ENCODE results near the gene RGL4.

RGL4 gene

DNA sequence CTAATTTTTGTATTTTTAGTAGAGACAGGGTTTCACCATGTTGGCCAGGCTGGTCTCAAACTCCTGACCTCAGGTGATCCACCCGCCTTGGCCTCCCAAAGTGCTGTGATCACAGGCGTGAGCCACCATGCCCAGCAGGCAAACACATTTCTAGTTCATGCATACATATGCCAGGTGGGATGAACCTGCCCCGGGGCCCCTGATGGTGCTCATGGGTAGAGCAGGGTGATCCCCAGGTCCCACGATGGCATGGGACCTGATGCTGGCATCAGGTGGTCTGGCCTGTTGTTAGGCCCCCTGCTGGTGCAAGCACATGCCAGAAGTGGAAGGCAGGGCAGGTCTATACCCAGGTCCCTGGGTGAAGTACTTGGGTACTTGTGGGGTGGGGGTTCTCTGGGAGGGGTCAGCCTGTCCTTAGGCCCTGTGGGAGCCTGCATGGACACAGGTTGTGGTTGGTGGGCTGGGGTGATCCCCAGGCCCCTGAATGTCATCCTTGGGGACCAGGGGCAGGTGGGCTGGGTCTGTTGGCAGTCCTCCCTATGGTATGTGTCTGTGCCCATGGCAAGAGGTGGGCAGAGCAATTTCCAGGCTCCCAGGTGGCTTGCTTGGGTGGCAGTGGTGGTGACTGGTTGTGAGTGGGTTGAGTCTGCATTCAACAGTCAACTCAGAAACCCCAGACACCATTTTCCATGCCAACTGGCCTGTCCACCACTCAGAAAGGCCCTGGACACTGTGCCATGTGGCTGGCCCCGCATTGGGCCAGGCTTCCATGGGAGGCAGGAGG, 9.6 kb upstream of the RGL4 start:
- DNase-seq, result peak; percentile 39

DNA sequence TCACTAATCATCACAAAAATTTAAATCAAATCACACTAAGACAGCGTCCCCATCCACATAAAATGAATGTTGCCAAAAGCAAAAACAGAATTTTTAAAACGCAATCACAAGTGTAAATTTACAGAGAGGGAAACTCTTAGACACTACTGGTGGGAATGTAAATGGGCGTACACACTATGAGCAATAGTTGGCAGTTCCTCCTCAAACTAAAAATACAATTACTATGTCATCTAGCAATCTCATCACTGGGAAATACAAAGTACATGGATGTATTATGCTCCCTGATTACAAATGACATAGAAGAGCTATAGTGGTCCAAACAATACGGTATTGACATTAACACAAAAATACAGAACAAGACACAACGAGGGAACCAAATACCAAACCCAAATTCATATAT, 8.7 kb upstream of the RGL4 start:
- DNase-seq, result no peak

DNA sequence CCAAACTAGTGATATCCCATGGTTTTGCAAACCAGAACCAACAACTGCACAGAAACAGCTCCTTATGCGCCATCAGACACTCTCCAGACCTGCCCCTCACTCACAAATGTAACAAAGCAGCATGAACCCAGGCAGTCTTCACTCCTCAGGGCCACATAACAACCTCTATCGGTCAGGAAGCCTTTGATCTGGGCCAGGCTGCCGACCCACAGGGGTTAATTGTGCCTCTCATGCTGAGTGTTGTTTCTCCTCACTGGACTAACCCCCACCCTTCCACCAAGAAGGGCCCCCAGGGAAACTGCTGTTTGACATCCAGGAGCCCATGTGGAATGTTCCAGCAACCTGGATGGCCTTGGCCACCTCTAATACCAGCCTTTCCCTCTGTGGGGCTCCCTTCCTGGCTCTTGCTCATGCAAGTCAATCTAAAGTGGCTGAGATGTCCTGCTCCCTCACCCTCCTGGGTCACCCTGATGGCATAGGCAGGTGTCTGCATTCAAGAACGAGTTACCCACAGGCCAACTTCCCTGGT, 7.9 kb upstream of the RGL4 start:
- peak; percentile 58 for DNase-seq

DNA sequence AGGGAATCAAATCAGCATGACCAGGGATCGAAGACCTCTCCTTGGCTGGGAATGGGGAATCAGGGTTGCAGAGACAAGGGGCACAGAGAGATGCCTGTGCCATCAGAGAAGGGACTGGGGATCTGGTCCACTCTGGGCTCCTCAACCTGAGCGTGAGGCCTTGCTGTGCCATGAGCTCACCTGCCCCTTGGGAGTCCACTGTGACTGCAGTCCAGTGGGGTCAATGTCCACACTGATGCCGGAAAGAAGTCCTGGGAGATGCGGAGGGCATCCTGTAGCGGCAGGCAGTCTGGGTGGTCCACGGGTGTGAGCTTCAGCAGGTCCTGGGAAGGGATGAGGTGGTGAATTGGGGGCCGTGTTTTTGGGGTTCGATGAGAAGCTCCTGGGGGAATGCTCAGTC, 7.3 kb upstream of the RGL4 start:
- peak; percentile 30 for DNase-seq

DNA sequence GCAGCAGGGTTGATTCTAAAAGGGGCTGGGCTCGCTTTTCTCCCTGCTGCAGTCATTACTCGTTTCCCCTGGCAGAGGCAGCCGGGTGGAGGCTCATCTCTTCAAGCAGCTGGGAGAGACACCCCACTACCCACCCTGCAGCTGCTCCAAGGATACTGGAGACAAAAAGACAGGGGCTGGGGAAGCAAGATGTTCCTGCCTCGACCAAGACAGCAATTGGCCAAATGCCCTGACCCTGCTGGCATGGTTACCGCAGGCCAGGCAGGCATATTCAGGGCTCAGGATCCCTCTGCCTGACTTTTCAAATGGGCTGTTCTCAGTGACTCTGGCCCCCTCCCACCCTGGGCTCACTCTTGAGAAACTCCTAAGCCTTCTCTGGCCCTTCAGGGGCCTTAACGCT, 6.8 kb upstream of the RGL4 start:
- DNase-seq, result peak; percentile 27

DNA sequence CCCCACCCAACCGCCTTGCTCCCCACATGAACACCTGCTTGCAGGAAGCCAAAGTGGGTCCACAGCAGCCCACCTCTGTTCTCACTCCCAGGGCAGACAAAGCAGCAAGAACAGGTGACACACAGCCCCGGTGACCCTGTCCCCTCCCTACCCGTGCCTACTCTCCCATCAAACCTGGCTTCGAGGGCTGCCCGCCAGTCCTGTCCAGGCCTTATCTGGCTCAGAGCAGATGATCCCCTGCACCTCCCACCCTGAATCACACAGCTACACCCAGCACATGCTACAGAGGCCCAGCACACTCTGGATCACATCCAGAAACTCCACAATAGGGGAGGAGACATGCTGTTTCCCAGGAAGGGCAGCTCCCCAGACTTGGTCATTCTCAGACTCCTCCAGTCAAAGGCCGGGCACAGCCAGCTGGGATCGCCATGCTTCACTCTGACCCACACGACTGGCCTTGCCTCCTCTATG, 6.2 kb upstream of the RGL4 start:
- DNase-seq, result peak; percentile 53

DNA sequence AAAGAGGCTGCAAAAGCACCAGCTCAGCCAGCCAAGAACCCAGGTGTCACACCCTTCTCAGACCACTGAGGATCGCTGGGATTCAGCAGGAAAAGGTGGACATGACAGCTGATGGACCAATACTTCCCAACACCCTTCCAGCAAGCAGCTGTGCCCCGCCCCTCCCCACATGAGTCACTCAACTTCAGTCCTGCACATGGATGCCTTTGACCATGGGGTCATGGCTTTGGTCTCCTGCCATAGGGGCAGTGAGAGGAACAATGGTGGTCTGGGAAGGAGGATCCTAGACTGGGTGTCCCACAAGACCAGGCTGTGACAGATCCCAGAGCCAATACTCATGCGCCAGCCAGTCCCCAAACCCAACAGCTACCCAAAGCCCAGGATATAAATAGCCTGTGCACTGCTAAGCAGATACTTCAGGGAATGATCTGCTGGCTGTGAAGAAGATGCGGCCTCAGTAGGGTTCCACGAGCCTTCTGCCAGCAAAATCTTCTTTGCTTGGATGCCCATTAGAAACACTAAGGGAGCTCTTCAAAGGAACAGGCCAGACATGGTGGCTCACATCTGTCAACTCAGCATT, 5.5 kb upstream of the RGL4 start:
- peak; percentile 47 for DNase-seq

DNA sequence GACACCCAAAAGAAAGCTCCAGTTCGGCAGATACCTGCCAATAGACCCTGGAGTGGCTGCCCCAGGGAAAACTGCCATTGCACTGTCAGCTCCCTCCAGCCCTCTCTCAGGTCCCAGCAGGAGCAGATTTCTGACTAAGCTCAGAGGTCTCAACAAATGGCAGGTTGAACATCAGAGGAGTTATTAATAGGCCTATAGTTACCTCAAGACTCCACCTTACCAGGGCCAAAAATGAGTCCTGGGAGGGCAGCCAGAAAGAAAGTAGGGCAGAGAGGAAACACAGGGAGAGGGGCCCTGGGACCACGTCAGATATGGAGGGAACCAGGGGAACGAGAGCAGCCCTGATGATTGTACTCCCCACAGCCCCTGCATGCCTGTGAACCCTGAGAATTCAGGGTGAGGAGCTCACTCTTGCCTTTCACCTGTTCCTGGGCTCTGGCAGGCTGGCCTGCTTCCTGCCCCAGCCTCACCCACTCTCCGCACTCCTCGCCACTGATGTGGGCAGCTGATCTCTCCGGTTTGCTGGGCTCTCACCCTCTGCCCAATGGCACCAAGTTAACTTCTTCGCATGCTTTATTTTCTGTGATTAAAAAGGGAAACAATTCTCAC, 4.3 kb upstream of the RGL4 start:
- DNase-seq, result no peak

DNA sequence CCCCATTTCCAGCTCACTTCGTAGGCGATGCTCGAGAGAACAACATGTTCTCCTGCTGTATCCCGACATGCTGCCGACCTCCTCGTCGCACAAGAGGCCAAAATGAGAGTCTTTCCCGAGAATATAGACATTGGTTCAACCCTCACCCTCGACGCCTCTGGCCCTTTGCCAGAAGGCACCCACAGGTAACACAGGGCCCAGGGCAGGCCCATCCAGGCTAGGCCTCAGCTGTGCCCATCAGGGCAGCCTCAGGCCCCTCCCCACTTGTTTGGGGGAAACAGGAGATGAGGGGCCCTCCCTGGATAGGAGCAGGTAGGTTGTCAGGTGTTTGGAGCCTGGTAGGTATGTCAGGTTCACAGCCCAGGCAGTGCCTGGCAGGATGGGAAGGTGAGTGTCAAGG, 2.7 kb upstream of the RGL4 start:
- DNase-seq, result peak; percentile 47

DNA sequence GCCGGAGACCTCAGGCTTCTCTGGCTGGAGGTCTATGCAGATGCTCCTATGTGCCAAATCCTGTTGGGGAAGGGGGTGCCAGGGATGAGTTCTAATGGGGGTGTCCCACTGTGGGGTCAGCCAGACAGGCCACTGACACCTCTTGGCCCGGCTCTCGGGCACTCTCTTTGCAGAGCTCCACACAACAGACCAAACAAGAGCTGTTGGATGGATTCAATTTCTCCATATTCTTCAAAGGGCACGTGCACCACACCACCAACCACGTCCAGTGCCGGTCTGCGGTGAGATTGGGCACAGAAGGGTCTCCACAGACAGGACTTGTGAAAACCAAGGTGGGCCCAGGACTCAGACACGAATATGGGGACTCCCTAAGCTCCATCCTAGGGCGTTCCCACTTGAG, 2.2 kb upstream of the RGL4 start:
- peak; percentile 46 for DNase-seq

DNA sequence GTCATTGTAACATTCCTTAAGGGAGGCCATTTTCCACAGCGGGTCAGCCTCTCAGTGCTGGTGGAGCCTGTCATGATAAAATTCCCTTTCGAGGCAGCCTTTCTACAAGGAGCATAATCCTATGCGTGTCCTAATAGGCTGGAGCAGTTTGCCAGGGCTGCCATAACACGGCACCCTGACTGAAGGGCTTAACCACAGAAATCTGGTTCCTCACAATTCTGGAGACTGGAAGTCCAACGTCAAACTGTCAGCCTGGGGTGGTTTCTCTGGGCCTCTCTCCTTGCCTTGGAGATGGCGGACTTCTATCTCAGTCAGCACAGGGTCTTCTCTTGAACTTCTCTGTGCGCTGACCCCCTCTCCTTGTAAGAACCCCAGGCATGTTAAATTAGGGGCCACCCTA, 1.4 kb upstream of the RGL4 start:
- DNase-seq, result peak; percentile 31

DNA sequence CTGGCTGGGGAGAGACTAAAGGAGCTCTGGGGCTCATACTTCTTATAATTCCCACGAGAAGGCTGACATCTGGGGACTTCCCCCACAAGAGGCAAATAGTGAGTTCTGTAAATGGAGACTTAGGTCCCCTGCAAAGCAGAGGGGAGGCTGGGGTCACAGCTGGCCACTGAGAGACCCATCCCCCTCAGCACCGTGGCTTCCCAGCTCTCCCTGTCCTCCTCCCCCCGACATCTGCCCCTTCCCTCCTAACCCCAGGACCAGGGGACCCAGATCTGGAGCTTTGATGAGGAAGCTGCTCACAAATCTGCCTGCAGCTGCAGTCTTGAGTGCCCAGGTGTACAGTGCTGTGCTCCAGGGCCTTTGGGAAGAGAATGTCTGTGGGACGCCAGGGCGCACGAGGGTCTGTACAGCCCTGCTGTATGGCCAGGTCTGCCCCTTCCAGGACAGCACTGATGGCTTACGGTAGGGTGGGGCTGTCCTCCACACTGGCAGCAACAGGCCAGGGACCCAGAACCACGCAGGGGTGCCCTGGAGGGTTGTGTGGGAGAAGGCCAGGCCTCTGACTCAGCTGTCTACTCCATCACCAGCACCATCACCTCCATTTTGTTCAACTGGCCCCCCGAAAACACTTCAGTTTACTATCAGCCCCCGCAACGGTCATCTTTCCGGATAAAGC, 1.1 kb downstream of the RGL4 start:
- peak; percentile 30 for DNase-seq

DNA sequence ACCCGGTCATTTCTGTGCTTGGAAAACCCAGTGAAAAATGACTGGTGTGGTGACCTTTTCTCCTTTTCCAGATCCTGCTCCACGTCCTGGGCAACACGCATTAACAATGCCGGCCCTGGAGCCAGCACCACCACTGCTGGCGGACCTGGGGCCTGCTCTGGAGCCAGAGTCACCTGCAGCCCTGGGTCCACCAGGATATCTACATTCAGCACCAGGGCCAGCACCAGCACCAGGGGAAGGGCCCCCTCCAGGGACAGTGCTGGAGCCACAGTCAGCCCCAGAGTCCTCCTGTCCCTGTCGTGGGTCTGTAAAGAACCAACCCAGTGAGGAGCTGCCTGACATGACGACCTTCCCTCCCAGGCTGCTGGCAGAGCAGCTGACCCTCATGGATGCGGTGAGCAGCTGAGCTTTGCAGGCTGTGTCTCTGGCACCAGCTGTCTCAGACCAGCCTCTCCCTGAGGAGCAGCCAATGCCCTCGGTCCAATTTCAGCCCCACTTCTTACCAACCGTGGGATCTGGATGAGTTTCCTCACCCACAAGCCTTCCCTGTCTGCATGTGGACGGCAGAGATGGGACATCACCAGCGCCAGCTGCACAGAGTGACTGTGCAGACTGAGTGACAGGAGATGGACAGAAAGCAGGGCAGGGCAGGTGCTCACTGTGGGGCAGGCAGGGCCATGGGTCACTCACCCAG, 1.9 kb downstream of the RGL4 start:
- peak; percentile 46 for DNase-seq

DNA sequence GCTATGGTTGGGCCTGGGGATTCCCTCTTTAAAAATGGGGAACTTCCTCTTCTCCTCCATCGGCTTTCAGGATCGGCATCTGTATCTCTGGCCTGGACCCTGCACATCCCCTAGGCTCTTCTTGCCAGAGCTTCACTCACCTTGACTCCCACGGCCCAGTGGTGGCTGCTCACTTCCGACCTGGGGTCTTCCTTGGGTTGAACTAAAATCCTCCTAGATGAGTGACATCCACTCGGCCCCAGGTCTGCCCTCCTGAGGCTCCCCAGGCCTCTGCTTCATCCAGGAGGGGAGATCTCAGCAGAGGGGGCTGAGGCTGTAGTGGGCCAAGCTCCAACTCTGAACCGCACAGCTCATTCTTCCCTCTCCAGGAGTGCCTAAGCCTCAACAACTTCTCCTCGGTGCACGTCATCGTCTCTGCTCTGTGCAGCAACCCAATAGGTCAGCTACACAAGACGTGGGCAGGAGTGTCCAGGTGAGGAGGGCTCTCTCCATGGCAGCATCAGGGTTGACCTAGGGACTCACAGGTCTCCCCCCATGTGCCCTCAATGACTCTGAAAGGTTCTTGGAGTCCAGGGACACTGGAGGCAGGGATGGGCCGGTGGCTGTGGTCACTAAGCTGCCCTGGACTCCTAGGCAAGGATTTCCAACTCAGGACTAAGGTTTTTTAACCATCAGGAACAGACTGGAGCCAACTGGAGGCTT, 3.3 kb downstream of the RGL4 start:
- DNase-seq, result peak; percentile 51

DNA sequence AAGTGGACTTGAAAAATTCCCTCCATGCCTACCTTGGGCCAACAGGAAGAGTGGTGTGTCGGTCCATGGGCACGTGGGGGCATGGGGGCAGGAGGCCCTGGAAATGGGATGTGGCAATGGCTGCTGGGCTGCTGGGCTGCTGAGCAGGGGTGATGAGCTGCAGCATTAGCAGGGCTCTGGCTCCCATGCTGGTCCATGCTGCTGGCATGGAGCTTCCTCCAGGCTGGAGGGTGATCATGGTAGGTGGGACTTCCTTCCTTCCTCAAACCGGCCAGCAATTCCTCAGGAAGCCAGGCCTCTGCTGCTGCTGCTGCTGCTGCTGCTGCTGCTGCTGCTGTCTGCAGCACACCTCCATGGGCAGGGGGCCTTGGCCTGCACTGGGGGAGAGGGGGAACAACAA, 4.3 kb downstream of the RGL4 start:
- peak; percentile 59 for DNase-seq

DNA sequence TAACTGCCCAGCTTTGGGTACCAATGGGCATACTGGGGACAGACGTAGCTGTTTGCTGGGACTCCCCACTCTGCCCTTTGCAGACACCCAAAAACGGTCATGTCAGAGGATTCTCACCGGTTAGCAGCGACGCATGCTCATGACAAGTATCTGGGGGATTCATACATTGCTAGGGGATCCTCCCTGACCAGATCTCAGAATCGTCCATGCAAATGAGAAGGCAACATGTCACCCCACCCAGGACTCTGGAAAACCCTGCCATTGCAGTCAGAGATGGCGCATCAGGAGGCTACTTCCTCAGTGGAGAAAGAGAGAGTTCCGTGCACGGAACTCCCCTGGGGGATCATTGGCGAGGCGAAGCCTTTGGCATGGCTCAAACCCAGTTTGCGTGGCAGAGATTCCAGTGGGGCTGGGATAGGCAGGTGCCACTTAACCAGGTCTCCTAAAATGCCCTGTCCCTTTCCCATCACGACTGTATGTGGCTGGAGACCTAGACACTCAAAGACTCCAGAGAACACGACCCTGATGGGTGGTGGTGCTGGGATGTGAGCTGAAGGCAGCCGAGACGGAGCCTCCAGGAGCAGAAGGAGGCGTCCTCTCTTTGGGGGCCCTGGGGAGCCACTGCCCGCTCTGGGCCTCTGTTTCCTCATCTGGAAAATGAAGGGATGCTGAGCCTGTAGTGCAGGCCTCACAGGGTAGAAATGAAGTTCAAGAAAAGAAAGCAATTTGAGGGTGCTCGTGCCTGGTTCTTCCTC, 4.9 kb downstream of the RGL4 start:
- DNase-seq, result peak; percentile 46

DNA sequence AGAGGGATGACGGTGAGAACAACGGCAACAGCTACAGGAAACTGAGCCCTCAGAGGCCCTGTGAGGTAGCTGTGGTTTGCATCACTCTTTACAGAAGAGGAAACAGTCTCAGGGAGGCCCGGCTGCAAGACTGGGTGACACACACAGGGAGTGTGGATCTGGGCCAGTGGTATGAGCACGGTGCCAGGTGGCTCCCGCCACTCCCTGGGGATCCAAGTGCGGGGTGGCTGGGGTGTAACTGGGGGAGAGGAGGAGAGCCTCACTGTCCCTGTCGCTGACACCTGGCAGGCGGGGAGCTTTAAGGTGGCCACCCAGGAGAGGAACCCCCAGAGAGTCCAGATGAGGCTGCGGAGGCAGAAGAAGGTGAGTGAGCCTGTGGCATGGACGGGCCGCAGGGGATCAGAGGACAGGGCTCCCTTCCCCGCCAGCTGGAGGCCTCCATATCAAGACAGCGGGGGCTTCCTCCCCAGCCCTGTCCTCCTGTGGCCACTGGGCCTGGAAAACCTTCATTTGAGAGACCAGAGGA, 5.6 kb downstream of the RGL4 start:
- DNase-seq, result peak; percentile 88

DNA sequence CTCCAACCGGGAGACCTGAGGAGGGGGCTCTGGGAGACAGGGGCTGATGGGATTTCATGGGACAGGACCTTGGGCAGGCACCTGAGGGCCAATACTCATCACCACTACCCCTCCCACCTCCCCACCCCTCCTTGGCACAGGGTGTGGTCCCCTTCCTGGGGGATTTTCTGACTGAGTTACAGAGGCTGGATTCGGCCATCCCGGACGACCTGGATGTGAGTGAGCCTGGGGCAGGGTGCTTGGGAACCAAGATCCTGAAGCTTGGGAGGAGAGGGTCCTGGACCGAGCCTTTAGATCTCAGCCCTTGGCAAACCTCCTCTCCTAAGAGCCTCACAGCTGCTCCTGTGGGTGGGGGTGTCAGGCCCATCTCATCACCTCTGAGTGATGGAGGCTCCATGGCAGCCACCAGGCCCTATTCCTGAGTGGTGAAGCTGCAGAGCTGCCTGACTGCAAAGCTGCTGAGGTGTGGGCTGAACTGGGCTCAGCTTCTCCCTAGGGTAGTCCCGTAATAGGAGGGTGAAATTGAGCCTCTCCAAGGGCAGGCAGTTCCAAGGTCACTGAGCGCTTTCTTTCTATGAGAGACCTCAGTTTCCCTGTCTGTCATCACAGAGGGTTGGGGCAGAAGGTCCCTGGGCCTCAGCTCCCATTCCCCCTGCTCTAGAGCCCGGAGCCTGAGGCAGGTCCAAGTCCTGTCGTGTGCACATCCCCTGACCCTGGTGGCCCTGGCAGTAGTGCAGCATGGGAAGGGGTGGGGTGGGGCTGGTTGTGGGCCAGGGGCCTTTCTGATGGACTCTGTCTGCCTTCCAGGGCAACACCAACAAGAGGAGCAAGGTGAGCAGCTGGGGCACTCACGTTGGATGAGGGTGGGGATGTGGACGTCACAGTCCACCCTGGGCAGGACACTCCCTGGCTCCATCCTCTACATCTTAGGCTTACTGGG, 6.5 kb downstream of the RGL4 start:
- DNase-seq, result peak; percentile 58

DNA sequence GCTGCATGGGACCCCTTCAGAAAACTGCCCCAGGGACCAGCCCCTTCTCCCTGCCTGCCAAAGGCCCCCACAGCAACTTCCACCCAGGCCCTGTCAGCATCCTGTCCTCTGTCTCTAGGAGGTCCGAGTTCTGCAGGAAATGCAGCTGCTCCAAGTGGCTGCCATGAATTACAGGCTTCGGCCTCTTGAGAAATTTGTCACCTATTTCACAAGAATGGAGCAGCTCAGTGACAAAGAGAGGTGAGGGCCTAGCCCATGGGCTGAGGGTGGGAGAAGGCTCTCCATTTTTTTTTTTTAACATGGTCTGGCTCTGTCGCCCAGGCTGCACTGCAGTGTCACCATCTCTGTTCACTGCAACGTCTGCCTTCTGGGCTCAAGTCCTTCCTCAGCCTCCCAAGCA, 7.3 kb downstream of the RGL4 start:
- peak; percentile 36 for DNase-seq

DNA sequence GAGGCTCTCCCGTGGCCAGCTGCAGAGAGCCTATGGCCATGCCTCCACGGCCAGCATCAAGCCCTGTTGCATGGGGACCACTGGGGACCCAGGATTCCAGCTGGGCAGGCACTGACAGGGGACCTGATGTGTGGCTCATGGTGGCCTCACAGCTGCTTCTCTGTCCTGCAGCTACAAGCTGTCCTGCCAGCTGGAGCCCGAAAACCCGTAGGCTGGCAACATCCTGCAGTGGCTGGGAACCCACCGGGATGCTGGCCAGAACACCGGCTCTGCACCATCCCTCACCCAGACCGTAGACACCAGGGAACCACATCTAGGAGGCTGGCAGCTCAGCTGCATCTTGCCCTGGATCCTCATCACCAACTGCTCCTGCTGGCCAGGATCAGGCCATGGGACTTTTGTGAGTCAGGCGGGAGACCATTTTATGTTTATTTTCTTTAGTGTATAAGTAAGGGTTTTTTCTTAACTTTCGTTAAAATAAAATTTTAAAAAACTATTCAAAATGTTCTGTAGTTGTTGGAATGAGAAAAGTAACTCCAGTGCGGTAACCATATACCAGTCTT, 7.9 kb downstream of the RGL4 start:
- no peak for DNase-seq

Data from activated effector memory CD4-positive, alpha-beta T cell treated with anti-CD3 and anti-CD28 coated beads, Interleukin-2, amount 50 U/mL, for 16 hours (primary cell).